ENCODE data around the gene NKAPL.

NKAPL gene

DNA sequence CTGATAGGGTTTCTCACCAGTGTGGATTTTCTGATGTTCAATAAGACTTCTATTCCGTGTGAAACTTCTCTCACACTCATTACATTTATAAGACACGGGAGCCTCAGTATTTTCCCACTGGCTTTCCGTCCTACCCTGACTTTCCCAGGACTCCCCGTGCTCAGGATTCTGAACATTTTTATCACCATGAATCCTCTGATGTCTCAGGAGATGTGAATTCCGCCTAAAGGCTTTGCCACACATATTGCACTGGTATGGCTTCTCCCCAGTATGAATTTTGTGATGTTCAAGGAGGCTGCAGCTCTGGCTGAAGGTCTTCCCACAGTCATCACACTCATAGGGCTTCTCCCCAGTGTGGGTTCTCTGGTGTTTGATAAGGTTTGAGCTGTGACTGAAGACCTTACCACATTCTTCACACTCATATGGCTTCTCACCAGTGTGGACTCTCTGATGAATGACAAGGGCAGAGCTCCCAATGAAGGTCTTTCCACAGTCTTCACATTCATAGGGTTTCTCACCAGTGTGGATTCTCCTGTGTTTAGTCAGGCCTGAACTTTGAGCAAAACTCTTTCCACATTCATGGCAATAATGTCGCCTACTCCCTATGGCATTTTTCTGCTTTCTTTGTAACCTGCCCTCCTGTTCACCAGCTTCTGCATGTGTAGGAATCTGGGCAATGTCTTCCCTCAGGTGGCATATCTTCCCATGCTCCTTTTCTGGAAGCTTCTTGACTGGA lies 13.7 kb upstream of the NKAPL start:
- DNase-seq = no peak

DNA sequence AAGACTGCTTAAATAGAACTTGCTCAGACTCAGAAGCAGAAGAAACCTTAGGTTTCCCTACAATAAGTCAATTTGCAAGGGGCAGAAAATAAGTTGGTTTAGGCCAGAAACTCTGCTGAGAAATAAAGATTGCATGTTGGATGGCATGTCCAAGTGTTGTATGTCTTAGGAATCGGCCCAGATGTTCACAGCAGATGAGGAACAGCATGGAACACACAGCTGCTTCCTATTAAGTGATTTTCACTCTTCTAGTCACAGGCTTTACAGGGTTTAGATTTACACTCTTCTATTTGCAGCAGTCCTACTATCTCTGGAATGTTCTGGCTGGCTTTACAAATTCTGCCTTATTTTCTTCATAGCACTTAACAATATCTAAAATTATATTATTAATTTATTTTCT lies 10.2 kb upstream of the NKAPL start:
- DNase-seq = no peak

DNA sequence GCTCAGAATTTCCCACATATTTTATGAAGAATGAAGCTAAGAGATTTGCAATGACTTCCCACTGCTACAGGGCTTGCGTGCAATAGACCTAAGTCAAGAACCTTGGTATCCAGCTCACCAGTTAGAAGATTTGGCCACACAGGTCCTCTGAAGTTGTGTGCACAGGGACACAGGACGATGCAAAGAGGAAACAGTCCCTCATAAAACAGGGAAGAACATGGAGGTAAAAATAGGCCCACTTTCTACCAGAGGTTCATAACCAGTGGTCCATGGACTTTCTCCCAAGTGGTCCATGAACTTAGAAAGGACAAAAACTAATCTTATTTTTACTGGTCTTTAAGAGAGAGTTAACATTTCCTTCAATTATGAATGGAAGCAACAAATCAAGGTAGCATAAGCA lies 8.3 kb upstream of the NKAPL start:
- no peak for DNase-seq

DNA sequence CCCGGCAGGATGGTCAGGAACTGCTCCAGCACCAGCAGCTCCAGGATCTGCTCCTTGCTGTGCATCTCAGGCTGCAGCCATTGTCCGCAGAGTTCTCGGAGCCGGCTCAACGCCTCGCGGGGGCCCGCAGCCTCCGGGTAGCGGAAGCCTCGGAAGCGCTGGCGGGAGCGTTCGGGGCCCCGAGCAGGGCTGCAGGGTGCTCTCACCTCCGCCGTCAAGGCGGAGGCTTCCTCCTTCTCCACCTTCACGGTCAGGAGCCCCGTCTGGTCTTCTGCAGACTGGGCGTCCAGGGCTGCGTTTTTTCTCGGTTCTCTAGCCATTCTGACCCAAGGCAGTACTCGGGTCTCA lies 7.5 kb upstream of the NKAPL start:
- no peak for DNase-seq

DNA sequence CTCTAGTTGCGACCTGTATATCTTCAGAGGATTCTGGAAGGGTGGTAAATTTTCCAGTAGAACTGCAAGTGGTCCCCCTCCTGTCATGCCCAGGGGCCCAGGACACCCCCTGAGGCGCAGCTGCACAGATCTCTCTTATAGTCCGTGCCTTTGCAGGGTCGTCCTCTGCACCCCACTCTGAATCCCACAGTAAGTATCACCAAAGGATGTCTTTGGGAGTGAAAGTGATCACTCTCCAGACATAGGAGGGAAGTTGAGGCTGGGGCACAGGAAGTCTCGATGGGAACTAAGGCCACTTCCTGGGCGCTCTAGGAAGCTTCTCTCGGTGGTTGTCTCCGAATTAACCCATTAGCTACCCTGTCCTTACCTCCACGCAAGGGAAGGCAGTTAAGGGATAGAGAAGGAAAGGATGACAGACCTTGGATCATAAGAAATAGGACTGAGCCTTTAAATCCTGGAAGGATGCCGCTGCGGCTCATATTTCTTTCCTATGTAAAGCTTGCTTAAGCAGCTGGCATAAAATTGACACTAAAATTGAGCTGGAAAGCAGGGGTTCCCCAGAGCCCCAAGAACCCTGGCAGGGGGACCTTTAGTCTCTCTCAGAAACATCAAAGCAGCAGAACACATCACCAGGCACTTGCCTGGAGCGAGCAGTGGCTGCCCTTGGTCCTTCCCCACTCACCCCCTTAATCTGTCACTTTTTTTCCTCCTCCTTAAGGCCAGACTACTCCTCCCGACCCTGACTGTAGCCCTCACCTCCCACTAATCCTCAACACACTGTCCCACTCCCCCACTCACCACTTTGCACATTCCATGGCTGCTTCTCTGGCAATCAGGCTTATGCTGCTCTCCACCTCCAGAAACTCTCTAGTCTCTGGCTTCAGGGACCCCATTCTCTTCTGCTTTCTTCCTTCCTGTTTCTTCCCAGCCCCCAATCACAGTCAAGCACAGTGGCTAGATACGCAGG lies 6.8 kb upstream of the NKAPL start, which contains the start of gene ZKSCAN4:
ZKSCAN4 (minus strand) TSS at position 261 of the 967 bp plus-strand sequence. CDS start 289 bp downstream, outside the sequence.
- peak; percentile 80 for DNase-seq

DNA sequence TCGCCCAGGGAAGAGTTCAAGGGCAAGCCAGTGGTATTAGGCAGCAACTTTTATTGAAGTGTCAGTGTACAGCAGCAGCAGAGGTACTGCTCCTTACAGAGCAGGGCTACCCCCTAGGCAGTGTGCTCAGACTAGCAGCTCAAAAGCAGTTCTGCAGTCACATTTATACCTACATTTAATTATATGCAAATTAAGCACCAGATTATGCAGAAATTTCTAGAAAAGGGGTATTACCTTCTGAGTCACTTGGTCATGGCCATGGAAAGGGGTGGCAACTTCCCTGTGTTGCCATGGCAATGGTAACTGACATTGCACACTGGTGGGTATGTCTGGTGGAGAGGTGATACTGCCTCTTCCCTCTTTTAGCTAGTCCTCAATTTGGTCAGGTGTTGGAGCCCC lies 5.0 kb upstream of the NKAPL start:
- peak; percentile 18 for DNase-seq

DNA sequence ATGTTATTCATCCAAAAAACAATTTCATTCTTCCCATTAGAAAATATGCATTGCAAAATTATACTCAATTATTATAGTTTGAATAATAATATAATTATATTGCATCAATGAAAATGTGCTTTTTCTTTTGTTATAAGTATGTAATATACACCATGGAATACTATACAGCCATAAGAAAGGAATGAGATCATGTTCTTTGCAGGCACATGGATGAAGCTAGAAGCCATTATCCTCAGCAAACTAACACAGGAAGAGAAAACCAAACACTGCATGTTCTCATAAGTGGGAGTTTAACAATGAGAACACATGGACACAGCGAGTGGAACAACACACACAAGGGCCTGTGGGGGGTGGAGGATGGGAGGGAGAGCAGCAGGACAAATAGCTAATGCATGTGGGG lies 2.1 kb upstream of the NKAPL start:
- DNase-seq = no peak

DNA sequence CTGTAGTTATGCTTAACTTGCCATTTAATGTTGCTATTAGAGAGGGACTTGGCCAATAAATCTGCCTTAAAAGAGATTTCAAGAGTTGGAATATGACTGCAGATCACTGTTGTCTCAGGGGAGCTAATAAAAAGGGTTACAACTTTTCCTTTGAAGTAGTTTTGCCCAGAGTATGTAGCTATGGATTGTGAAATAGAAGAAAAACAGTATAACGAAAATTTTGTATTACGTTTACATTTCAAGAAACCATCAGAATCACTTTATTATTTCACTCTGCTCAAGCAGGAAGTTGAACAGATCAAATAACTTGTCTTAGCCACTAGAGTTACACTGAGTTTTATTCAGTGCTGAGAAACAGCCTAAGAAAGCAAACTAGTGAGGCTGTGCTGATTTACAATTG lies 4.8 kb downstream of the NKAPL start:
- no peak for DNase-seq

DNA sequence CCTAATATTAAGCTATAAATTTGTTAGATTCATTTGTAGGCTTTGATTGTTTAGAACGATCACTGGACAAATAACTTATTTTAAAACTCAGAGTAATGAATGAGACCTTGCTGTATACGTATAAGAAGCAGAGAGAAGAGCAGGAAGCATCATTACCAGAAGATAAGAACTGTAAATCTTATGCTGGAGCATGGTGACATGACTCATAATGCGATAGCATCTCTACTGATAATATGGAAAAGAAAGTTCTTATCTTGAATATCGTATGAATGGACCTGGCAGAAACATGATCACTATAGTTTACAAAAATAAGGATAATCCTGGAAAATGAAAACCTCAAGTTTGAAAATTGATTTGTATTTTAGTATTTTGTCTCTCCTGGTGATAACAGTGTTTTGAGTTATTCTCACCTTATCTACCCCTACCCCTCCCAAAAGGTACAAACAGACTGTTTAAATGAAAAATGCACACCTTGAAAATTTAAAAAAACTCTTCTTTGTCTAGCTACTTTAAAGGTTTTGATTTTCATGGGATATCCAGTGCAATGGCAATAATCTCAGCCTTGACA lies 5.8 kb downstream of the NKAPL start:
- DNase-seq = no peak

DNA sequence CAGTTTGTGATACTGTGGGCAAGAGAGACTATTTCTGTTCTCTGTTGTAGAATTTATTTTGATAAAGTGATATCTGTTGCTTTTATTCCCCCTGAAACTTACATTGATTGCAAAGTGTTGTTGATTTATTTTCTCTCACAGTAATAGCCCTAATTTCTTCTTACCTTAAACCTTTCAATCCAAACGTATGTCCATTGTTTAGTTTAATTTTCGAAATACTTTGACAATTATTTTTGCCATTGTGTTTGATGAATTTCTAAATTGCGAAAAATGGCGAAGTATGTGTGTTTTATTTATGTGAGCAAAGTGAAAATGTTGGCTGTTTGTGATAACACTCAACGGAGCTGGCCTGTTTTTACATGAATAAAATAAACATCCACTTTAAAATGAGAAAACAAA lies 7.5 kb downstream of the NKAPL start:
- DNase-seq = no peak

DNA sequence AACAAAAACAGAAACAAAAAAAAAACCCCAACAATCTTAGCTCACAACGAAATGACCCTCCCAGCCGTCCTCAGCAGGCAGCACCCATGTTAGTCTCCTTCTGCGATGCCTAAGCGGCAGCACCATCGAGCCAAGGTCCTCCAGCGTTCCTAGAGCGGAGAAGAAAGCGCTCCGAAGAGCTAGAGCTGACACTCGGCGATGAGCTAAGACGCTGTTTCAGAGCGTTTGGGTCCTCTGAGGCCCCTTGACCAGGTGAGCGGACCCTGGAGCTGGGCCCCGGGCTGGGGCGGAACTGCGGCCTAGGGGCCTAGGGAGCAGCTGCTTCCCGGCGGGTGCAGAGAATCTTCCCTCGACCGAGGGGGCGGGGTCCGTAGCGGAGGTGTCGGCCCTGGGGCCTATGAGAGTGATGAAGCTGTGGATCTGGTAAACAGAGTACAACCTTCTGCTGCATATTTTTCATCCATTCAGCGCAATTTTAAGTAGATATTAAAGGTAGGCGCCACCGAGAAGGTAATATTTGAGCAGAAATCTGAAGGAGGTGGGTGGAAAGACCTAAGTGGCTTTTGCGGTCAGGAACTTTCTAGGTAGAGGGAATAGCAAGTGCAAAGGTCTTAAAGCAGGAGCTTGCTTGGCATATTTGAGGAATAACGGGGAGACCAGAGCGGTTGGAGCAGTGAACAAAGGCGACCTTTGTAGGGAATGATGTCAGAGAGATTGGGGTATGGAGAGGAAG lies 8.0 kb downstream of the NKAPL start, which contains the start of gene ZSCAN26:
ZSCAN26 (plus strand) TSS at position 182 of the 733 bp plus-strand sequence. CDS start 4,777 bp downstream, outside the sequence.
- DNase-seq = peak; percentile 87

DNA sequence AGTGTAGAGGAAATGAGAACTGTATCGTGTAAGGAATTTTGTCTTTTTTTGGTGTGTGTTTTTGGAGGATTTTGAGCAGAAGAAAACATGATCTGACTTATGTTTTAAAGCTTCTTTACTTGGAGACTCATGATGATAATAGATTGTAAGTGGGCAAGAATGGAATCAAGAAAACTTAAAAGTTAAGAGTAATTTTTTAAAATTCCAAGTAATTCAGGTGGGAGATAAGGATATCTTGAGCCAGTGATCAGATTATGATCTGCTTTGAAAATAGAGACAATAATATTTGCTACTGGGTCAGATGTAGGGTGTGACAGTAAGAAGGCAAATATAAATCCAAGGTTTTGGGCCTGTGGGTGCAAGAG lies 8.6 kb downstream of the NKAPL start:
- no peak for DNase-seq

DNA sequence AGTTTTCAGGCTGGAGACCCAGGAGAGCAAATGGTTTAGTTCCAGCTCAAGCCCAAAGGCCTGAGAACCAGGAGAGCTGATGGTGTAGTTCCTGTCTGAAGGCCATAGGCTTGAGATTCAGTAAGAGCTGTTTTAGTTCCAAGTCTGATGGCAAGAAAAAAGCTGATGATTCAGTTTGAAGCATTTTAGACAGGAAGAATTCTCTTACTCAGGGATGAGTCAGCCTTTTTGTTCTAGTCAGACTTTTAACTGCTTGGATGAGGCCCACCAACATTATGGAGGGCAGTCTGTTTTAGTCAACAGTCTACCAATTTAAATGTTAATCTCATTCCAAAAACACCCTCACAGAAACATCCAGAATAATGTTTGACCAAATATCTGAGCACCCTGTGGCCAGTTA lies 10.4 kb downstream of the NKAPL start:
- no peak for DNase-seq

DNA sequence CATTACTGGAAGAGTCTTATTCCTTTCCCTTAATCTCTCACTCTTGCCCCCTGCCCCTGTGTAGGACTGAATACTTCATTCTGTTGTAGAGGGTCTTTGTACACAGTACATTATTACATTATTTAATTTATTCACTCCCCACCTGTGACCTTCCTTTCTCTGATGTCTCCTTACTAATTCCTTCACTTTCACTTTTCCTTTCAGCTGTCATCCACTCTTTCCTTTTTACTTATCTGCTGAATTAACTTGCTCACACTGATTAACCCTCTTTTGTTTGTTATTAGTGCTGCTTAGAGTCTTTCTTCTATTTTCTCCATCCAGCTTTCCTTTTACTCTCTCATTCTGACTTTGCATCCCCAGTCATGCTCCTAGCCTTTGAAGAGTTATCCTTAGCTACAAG lies 15.8 kb downstream of the NKAPL start:
- no peak for DNase-seq

DNA sequence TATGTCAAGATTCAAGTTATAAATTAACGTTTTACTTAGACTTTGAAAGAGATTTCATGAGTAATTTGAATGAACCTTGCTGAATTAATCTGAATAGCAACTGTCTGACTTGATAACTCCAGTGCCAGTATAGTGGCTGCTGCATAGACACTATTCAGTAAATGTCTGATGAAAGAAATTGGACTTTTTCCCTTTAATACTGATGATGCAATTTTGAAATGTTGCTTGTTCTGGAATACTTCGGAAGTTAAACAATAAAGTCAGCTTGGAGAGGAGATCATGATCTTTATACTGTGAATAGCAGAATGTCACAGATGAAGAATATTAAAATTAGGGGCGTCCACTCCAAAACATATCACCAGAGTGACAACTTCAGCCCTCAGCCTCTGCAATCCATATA lies 18.6 kb downstream of the NKAPL start:
- DNase-seq = no peak

DNA sequence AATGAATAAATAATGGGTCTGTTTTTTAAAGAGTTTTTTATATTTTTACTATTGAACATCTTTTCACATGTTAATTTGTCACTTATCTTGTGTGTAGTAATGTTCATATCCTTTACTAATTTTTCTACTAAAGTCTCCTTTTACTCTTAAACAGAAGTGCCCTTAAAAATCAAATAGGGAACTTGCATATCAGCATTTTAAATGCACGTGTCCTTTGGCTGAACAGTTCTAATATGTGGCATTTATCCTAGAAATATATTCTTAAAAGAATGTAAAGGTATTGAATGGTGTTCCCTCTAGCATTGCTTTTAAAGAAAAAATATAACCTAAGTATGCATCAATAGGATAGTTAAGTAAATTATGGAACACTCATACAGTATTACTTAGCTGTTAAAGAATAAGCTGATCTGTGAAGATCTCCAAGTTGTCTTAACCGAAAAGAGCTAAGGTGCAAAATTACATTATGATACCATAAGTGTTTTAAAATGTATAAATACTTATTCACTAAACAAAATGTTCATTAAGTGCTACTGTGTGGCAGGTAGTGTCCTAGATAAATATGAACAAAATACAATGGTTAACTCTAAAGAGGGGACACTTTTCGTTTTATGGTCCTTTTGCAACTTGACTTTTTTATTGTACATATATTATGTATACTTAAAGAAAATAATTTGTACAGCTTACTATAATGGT lies 21.6 kb downstream of the NKAPL start:
- DNase-seq = no peak

DNA sequence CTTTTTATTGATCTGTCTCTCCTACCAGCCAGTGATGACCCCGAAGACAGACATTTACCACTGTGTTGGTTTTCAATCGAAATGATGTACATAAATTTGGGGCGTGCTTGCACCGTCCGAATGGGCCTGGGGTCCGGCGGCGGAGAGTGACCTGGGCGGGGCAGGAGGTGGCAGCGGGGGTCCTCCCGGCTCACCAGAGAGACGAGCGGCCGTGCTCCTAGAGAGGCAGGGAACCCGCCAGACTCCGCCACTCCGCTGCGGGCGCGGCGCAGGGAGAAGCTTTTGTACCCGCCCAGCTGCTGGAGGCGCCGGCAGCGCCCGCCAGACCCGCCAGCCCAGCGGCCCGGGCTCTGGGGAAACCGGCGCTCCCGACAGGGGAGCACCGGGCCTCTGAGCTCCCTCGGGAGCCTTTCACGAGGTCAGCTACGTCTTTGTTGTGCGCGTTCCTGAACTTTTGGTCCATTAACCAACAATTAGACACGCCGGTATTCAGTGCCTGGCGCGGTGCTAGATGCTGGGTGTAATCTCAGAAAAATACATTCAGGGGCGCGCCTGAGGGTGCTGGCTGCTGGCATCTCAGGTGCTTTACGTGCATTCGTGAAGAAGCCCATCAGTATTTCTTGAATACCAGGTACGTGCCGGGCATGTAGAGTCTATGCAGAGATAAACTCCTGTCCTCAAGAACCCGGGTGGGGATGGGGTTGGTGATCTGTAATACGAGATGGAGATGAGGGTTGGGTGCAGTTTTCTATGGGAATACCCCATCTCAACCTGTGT lies 22.4 kb downstream of the NKAPL start, which contains the start of gene PGBD1:
PGBD1 (plus strand) TSS at position 285 of the 777 bp plus-strand sequence. CDS start 2,242 bp downstream, outside the sequence.
- peak; percentile 31 for DNase-seq

DNA sequence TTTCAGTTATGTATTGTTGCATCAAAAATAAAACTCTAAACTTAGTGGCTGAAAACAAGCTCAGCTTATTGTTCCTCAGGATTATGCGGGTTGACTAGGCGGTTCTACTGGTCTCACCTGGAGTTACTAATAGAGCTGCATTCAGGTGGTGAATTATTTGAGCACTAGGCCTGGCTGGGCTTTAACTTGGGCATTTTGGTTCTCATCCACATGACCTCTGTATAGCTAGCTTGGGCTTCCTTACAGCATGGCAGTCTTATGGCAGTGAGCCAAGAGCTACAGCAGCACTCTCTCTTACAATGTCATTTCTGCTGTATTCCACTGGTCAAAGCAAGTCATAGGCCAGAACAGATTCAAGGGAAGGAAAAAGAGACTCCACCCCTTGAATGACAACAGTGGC lies 23.8 kb downstream of the NKAPL start:
- no peak for DNase-seq

DNA sequence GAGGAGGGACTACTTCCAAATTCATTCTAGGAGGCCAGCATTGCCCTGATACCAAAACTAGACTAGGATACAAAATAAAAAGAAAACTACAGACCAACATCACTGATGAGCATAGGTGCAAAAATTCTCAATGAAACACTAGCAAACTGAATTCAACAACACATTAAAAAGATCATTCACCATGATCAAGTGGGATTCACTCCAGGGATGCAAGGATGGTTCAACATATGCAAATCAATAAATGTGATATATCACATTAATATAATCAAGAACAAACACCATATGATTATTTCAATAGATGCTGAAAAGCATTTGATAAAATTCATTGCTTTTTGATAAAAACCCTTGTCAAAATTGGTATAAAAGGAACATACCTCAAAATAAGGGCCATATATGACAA lies 32.5 kb downstream of the NKAPL start:
- no peak for DNase-seq

DNA sequence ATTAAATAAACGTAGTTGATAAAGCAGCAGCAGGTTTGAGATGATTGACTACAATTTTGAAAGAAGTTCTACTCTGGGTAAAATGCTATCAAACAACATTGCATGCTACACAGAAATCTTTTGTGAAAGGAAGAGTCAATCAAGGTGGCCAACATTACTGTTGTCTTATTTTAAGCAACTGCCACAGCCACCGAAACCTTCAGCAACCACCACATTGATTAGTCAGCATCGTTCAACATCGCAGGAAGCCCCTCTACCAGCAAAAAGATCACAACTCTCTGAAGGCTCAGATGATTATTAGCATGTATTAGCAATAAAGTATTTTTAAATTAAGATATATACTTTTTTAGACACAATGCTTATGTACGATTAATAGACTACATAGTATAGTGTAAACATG lies 36.2 kb downstream of the NKAPL start:
- DNase-seq = no peak

DNA sequence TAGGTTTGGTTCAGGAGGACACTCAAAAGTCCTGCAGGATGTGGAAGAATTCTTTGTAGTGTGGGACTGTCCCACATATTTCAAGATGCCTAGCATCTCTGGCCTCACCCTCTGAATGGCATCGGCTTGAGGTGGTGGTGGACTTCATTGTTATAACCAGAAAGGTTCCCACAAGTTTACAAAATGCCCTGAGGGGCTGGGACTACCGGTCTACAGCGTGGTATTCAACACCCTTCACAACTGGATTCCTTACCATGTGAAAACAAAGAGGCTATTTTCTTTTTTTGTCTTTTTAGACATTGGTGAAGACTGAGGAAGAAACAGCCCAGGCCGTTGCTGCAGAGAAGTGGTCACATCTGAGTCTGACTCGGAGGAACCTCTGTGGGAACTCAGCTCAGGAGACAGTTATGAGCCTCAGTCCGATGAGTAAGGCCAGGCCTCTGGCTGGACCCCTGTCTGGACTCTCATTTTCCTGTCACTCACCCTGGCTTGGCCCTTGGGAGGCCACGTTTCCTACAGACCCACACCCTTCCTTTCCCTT lies 37.5 kb downstream of the NKAPL start:
- DNase-seq = no peak
